Stimulated activated CD8-positive, alpha-beta memory T cell treated with anti-CD3 and anti-CD28 coated beads, Interleukin-15, amount 100 ng/mL, for 4 hours (primary cell): ENCODE results near the gene P2RX6.

Experiments
- DNase-seq, 2 donors: peaks; one replicate each; pipeline ENCODE4 v3.0.0-alpha.2; 2020; ENCODE audit warnings: low read depth in 2 of 2

The P2RX6 gene

GRCh38 chr22:21012446-21013407 is 2.2 kb upstream of the P2RX6 start:
- DNase-seq: no peak

- DNase-seq: no peak
These were observed 1.2 kb upstream of the P2RX6 start for GRCh38 chr22:21013657-21014201.

GRCh38 chr22:21014202-21014725 is 701 bp upstream of the P2RX6 start:
- peak; percentile 62 to 67 for DNase-seq

DNA sequence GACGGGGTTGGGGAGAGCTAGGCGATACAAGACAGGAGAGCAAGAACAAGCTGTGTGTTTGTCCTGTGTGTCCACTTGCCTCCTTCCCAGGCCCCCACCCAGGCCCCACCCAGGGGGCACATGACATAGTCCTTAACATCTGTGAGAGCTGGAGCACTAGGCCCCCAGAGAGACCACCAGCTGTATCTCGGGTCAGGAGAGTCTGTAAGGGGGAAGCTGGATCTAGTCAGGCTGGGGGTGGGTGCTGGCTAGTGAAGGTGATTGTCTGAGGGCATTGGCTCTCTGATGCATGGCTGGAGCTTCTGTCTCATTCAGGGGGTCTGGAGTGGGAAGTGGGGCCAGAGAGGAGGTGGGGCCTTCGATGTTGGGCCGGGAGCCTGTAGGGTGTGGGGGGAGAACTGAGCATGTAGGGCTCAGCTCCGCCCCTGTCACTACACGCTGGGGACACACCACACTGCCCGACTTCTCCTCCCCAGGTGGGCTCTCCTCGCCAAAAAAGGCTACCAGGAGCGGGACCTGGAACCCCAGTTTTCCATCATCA is 571 bp downstream of the P2RX6 start:
- no peak for DNase-seq

- no peak for DNase-seq
These were observed 1.9 kb downstream of the P2RX6 start for GRCh38 chr22:21016644-21017420.

- DNase-seq: no peak
These were observed 3.3 kb downstream of the P2RX6 start for GRCh38 chr22:21018314-21018713.

DNA sequence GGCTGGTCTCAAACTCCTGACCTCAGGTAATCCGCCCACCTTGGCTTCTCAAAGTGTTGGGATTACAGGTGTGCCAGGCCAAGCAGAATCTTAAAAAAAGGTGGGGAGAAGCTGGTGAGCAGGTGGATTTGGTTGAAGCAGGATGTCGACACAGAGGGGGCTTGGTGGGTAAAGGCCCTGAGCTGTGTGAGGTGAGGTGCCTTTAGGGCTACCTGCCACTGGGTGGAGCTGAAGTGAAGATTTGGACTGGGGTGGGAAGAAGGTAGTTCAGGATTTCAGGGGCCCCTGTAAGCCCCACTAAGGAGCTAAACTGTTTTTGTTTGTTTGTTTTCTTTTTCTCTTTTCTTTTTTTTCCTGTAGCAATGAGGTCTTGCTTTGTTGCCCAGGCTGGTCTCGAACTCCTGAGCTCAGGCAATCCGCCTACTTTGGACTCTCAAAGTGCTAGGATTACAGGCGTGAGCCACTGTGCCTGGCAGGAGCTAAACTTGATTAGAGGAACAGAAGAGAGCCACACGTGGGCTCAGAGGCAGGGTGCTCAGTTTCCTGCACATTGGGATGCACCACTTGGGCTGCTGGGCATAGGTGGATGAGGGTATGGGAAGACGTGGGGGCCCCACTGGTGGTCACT is 6.0 kb downstream of the P2RX6 start:
- no peak for DNase-seq

GRCh38 chr22:21022507-21022906 is 7.5 kb downstream of the P2RX6 start:
- no peak for DNase-seq

GRCh38 chr22:21022955-21023614 is 8.1 kb downstream of the P2RX6 start:
- DNase-seq: no peak

- DNase-seq: no peak
These were observed 10.3 kb downstream of the P2RX6 start for GRCh38 chr22:21025266-21025665.

- DNase-seq: no peak
These were observed 11.1 kb downstream of the P2RX6 start for GRCh38 chr22:21025763-21026755.

GRCh38 chr22:21026783-21027692 is 12.1 kb downstream of the P2RX6 start:
- DNase-seq: no peak

DNA sequence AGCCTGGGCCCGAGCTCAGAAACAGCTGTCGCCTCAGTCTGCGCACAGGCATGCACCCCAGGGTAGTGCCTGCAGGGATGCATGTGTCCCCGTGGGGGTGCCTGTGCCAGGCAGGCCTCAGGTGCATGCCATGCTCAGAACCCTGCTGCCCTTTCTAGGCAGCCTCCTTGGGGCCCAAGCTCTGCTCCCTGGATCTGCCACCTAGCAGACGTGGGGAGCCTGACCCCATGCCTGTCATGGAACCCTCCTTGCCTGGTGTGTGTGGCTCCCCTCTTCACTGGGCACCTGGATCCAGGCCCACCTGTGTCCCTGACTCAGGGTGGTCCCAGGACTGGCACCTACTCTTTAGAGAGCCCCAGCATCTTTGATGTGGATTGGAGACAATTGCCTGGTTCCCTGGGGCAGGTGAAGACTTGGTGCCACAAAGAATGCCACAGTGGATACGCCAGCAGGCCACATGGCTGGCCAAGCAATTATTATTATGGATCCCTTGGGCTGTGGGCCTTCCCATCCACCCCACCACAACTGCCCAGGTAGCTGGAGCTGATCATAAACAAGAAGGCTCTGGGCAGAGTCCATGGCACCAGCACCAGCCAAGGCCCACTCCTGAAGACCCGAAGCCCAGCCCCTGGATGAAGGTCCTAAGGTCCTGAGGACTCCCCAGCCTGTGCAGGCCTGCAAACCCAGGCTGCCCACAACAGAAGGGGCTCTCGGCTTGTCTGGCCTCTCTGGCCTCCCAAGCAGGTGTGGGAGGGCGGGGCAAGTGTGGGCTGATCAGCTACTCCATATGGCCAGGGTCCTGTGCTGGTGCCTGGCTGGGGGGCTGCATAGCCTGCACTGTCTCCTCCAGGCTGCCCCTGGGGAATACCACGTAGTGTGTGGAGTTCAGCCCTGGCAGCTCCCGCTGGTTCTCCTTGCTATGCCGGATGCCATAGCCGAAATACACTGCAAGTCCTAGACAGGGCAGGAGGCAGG is 13.6 kb downstream of the P2RX6 start:
- DNase-seq: no peak

DNA sequence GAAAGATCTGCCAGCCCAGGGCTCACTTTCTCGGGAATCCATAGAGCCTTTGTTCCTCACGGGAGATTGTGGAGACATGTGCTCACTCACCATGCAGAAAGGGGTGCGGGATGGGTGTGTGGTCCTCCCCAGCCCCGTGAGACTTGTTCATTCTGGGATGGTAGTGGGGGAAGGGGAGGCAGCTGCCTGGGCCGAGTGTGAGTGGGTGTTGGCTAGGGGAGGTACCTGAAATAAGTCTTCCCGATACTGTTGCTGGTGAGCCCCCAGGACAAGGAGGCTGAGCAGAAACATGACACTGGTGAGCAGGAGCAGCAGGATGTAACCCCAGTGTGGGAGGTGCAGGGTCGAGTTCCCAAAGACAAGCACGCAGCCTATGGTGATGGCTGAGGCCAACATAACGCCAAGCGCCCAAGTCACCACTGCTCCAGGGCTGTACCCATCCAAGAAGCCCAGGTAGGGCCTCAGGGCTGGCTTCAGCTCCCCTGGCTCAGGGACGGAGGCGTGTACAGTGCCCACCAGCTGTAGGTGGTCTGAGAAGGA is 14.6 kb downstream of the P2RX6 start:
- DNase-seq: no peak

DNA sequence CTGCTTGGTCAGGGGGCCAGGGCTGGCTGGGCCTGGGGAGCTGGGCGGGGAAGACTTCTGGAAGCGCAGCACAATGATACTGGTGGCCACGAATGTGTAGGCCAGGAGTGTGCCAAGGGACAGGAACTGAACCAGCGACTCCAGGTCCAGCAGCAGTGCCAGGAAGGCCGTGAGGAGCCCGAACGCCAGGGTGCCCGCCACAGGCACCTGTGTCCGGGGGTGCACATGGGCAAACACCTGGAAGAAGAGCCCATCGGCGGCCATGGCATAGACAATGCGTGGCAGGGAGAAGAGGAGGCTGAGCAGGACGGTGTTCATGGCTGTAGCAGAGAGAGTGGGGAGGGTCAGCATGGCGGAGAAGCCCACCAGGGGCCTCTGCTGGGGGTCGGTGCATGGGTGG is 15.1 kb downstream of the P2RX6 start:
- no peak for DNase-seq

- DNase-seq: no peak
These were observed 15.9 kb downstream of the P2RX6 start for GRCh38 chr22:21030621-21031544.
